Endothelial cell of umbilical vein (primary cell): Measurements from ENCODE around the gene PSMB3. TPM values are rescaled to one million over a fixed set of nuclear protein-coding genes. Genes with fewer than 3 reads are reported as not detected.
A peak's percentile ranks its signal among the peaks of the same experiment; 100 is the strongest.

Experiments
- BruUV-seq: library from RNA; stranded (reverse); fragments of 400-500 nt; replicated peaks from 2 replicates; lab custom pipeline; 2021; lab: Mats Ljungman, UMichigan
- CTCF ChIA-PET: fragments of 300-600, 350-600 bp; sonication (Branson Sonifier 250); formaldehyde crosslinking; loops from one replicate; lab custom pipeline; 2021; ENCODE audit warnings: antibody characterized with exemption, inconsistent platforms; lab: Charles Lee
- POLR2A ChIA-PET: fragments of 300-600, 350-600 bp; sonication (Branson Sonifier 250); formaldehyde crosslinking; loops from one replicate; lab custom pipeline; 2021; ENCODE audit warnings: antibody characterized with exemption, inconsistent platforms; lab: Charles Lee
- DNase-seq: peaks from one replicate; pipeline ENCODE4 v3.0.0-alpha.2; 2011; ENCODE audit warnings: low read depth, low spot score
- FAIRE-seq: peaks from 2 replicates; lab custom pipeline; 2011; peaks lifted over from hg19 to GRCh38; lab: Jason Lieb, UNC
- H2AFZ ChIP-seq: 2 replicates; pipeline ENCODE4 v1.6.0; 2012; ENCODE audit warnings: low read depth, low read length, control low read depth, inconsistent platforms
- H3K27ac ChIP-seq: 2 replicates; pipeline ENCODE4 v1.5.1; 2011; ENCODE audit warnings: low read depth, mild to moderate bottlenecking, control low read depth, low read length, moderate library complexity; ENCODE audit not compliant: insufficient read depth
- H3K27me3 ChIP-seq, 2 experiments: 2 replicates each; pipeline versions ENCODE4 v1.6.0 to v1.6.1; 2011; ENCODE audit warnings: low read length in 2 of 2, mixed read lengths in 1 of 2; ENCODE audit not compliant: control insufficient read depth in 2 of 2, insufficient read depth in 2 of 2
- H3K36me3 ChIP-seq, 2 experiments: 2 replicates in 1 of 2; 3 replicates in 1 of 2; pipeline ENCODE4 v1.5.1; 2011; ENCODE audit warnings: low read length in 2 of 2, mild to moderate bottlenecking in 1 of 2, moderate library complexity in 1 of 2; ENCODE audit not compliant: control insufficient read depth in 2 of 2, insufficient read depth in 2 of 2; ENCODE audit errors: extremely low read depth in 1 of 2
- H3K4me1 ChIP-seq: 3 replicates; pipeline ENCODE4 v1.5.1; 2011; ENCODE audit warnings: mild to moderate bottlenecking, low read length; ENCODE audit not compliant: control insufficient read depth, insufficient read depth; ENCODE audit errors: extremely low read depth
- H3K4me2 ChIP-seq: 2 replicates; pipeline ENCODE4 v1.6.1; 2011; ENCODE audit warnings: low read length, control low read depth, mixed read lengths; ENCODE audit not compliant: insufficient read depth
- H3K4me3 ChIP-seq, 3 experiments: fragments of 200-600 bp in 1 of 3; sonication (generic), shearing (Covaris generic) in 1 of 3; replicated peaks in 1 of 3; 2 replicates each; pipeline ENCODE4 v1.5.1; 2011 to 2016; ENCODE audit warnings: control low read depth in 3 of 3, low read length in 3 of 3, mild to moderate bottlenecking in 2 of 3, inconsistent platforms in 1 of 3, low read depth in 1 of 3, moderate library complexity in 1 of 3; ENCODE audit not compliant: insufficient read depth in 1 of 3
- H3K79me2 ChIP-seq: 2 replicates; pipeline ENCODE4 v1.6.0; 2012; ENCODE audit warnings: low read length, inconsistent platforms; ENCODE audit not compliant: control insufficient read depth, insufficient read depth
- H3K9ac ChIP-seq: replicated peaks from 2 replicates; pipeline ENCODE3; 2011; ENCODE audit warnings: low read length, control low read depth; ENCODE audit not compliant: insufficient read depth; ENCODE audit errors: extremely low read depth
- H3K9me1 ChIP-seq: replicated peaks from 3 replicates; pipeline ENCODE4 v1.6.0; 2011; ENCODE audit warnings: mild to moderate bottlenecking, low read length; ENCODE audit not compliant: control insufficient read depth, insufficient read depth; ENCODE audit errors: extremely low read depth
- H3K9me3 ChIP-seq: replicated peaks from 2 replicates; pipeline ENCODE4 v1.5.1; 2012; ENCODE audit warnings: low read length, inconsistent platforms; ENCODE audit not compliant: control insufficient read depth, insufficient read depth
- H4K20me1 ChIP-seq: replicated peaks from 2 replicates; pipeline ENCODE3; 2011; ENCODE audit warnings: mild to moderate bottlenecking, low read length; ENCODE audit not compliant: control insufficient read depth, insufficient read depth; ENCODE audit errors: extremely low read depth
- CTCF ChIP-seq, 2 donors: IDR thresholded peaks; 1 replicate in 1 of 2; 2 replicates in 1 of 2; pipeline ENCODE4 v1.5.1; 2011; ENCODE audit warnings: low read length in 2 of 2, mild to moderate bottlenecking in 2 of 2, moderate library complexity in 2 of 2, control low read depth in 1 of 2, inconsistent platforms in 1 of 2, low read depth in 1 of 2; ENCODE audit not compliant: insufficient read depth in 1 of 2; ENCODE audit errors: extremely low read depth in 1 of 2
- EZH2 ChIP-seq: IDR thresholded peaks from 2 replicates; pipeline ENCODE4 v1.6.1; 2012; ENCODE audit warnings: borderline replicate concordance, low read depth, mild to moderate bottlenecking, moderate library complexity, low read length, inconsistent platforms; ENCODE audit not compliant: severe bottlenecking
- FOS ChIP-seq: IDR thresholded peaks from 2 replicates; pipeline ENCODE4 v1.6.1; 2011; ENCODE audit warnings: mild to moderate bottlenecking, low read length, moderate library complexity, borderline replicate concordance; ENCODE audit not compliant: insufficient read depth
- GATA2 ChIP-seq: IDR thresholded peaks from 2 replicates; pipeline ENCODE4 v1.7.0; 2011; ENCODE audit warnings: low read depth, mild to moderate bottlenecking, moderate library complexity, mixed read lengths, low read length; ENCODE audit not compliant: insufficient read length, insufficient read depth
- JUN ChIP-seq: IDR thresholded peaks from 2 replicates; pipeline ENCODE4 v1.6.1; 2011; ENCODE audit warnings: borderline replicate concordance, low read depth; ENCODE audit not compliant: insufficient read length, insufficient read depth
- MAX ChIP-seq: IDR thresholded peaks from 2 replicates; pipeline ENCODE4 v1.6.1; 2011; ENCODE audit not compliant: insufficient read depth, insufficient read length
- MYC ChIP-seq: IDR thresholded peaks from one replicate; pipeline ENCODE4 v1.6.1; 2011; ENCODE audit warnings: mild to moderate bottlenecking, low read depth, low read length
- POLR2A ChIP-seq: IDR thresholded peaks from 2 replicates; pipeline ENCODE4 v1.6.1; 2012; ENCODE audit warnings: low read depth, mild to moderate bottlenecking, control low read depth, low read length
- POLR2AphosphoS5 ChIP-seq: IDR thresholded peaks from 2 replicates; pipeline ENCODE4 v1.6.1; 2012; ENCODE audit warnings: low read depth, mild to moderate bottlenecking, control low read depth, low read length, moderate library complexity; ENCODE audit not compliant: insufficient read depth
- dilution Hi-C: fragments of 300-500 bp; cut with MboI; formaldehyde crosslinking; loops from one replicate; pipeline ENCODE4 v1.15.0; 2019; ENCODE audit warnings: low sequenced_read_pairs; ENCODE audit not compliant: extremely low pct_ligation_motif_present
- intact Hi-C: fragments of 100-400 bp; cut with micrococcal nuclease; formaldehyde crosslinking; loops from one replicate; pipeline ENCODE4 v1.10.0; 2022
- polyA plus RNA-seq, 4 experiments: library from polyadenylated mRNA; depleted of rRNA in 3 of 4; stranded (reverse) in 3 of 4; unstranded in 1 of 4; fragments of >200 nt; gene quantifications; 2 replicates each; pipeline versions ENCODE4 v1.2.1 to v1.2.3, GENCODE V29; 2011 to 2012; ENCODE audit warnings: missing spikeins in 1 of 4
- total RNA-seq: library from RNA; stranded (reverse); gene quantifications from 2 replicates; pipeline ENCODE4 v1.2.3, GENCODE V29; 2021

The PSMB3 gene
- total and polyA plus RNA-seq, 2 donors (not counting 3 experiments of a cell fraction or from before 2014, with no cell fraction given), result 213 to 685 TPM

- Histone ChIP-seq H3K27ac (no peak overlapping the region), H4K20me1 (no peaks in the 10 kb centered on the region), H3K4me1 (peaks cover 17% of the 10 kb centered on the region), H3K9me1 (no peaks in the 10 kb centered on the region), H2AFZ (peak overlapping the region; percentile 22), H3K4me3 (peak overlapping the region; percentile 51 to 94 (median 70)), H3K4me2 (peak overlapping the region; percentile 88), H3K79me2 (peaks cover 43% of the 10 kb centered on the region), H3K36me3 (peaks cover 11 to 12% of the 10 kb centered on the region in 2 experiments), H3K9ac (peak overlapping the region; percentile 66), H3K27me3 (no peaks in the 10 kb centered on the region), H3K9me3 (no peaks in the 10 kb centered on the region)
- BruUV-seq, result no TSS peak
- POLR2A ChIA-PET, result no interaction called here
- no peak for FAIRE-seq
- intact Hi-C loops (loop anchor here (1.0 to 2.0 kb wide), 3 partner anchors 9 to 70 kb away; no protein-coding TSS in a partner anchor), dilution Hi-C loops (no loop called here)
- TF ChIP-seq FOS, result no peak
- TF ChIP-seq MAX, result peak; percentile 20
- no peak for TF ChIP-seq JUN
- no peak for TF ChIP-seq GATA2
- peak; percentile 73 for TF ChIP-seq POLR2A
- TF ChIP-seq EZH2, result no peak
- peak; percentile 68 for TF ChIP-seq POLR2AphosphoS5
- TF ChIP-seq CTCF (IDR thresholded peaks at IDR 0.05; ENCODE audit: extremely low read depth in 1 of 2, insufficient read depth in 1 of 2, low read depth in 1 of 2, low read length in 2 of 2), result peak in 1 of 2 donors; percentile 11
- TF ChIP-seq MYC, result no peak
- CTCF ChIA-PET, result interaction anchor here (0.9 to 1.0 kb wide), 2 partner anchors 37 to 354 kb away, joined by 3 read pairs; no protein-coding TSS in a partner anchor
- DNase-seq, result peak; percentile 67
These were observed 46.3 kb downstream of the PSMB3 start for GRCh38 chr17:38798614-38799500.
